AG09309 (cell line): ENCODE measurements around the gene TECPR1.
"Not testable (repeated sequence)": the region's sequence is repeated elsewhere in the genome, so short reads cannot be mapped to it uniquely, and the experiment has no call there.

Experiments used
- DNase-seq: peaks from one replicate; pipeline ENCODE4 v3.0.0-alpha.2; 2010; ENCODE audit warnings: low read depth
- H3K4me3 ChIP-seq: 2 replicates; pipeline ENCODE4 v1.5.1; 2011; ENCODE audit warnings: mild to moderate bottlenecking, low read depth, low read length, moderate library complexity; ENCODE audit not compliant: control insufficient read depth
- TF ChIP-seq, protein P1 (sequence below): IDR thresholded peaks from 2 replicates; pipeline ENCODE4 v1.5.1; 2011; ENCODE audit warnings: mild to moderate bottlenecking, low read depth, low read length, inconsistent platforms; ENCODE audit not compliant: insufficient read depth, control insufficient read depth; ENCODE audit errors: missing control alignments

The TECPR1 gene

DNA sequence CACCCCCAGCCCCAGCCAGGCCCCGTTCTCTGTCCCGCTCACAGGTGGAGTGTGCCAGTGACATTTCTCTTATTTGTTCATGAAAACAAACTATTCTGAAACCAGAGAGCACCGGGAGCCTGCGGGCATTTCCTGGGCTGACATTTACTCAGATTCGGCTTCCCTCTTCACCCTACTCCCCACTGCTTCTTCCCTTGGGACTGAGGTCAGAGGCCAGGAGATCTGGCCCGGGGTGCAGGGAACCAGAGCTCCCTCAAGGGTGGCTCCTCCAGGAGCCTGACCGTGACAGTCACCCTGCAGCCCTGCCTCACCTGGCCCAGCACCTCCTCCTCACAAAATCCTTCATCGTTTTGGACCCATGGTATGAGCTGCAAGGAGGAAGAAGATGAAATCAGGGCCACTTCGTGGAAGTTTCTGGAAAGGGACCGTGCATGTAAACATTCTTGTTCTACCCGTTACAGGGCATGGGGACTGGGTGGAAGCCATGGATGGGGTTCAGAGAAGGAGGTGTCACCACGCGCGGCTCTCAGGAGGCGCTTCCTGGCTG lies 28.6 kb downstream of the TECPR1 start:
- no peak for DNase-seq
- TF ChIP-seq, protein P1, sequence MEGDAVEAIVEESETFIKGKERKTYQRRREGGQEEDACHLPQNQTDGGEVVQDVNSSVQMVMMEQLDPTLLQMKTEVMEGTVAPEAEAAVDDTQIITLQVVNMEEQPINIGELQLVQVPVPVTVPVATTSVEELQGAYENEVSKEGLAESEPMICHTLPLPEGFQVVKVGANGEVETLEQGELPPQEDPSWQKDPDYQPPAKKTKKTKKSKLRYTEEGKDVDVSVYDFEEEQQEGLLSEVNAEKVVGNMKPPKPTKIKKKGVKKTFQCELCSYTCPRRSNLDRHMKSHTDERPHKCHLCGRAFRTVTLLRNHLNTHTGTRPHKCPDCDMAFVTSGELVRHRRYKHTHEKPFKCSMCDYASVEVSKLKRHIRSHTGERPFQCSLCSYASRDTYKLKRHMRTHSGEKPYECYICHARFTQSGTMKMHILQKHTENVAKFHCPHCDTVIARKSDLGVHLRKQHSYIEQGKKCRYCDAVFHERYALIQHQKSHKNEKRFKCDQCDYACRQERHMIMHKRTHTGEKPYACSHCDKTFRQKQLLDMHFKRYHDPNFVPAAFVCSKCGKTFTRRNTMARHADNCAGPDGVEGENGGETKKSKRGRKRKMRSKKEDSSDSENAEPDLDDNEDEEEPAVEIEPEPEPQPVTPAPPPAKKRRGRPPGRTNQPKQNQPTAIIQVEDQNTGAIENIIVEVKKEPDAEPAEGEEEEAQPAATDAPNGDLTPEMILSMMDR: no peak
- H3K4me3 ChIP-seq: no peak overlapping the region

GRCh38 chr7:98222533-98223195 lies 29.4 kb downstream of the TECPR1 start:
- TF ChIP-seq, protein P1: no peak
- DNase-seq: no peak
- no peak overlapping the region for H3K4me3 ChIP-seq

- no peak for DNase-seq
- no peak overlapping the region for H3K4me3 ChIP-seq
- TF ChIP-seq, protein P1: no peak
These were observed 30.2 kb downstream of the TECPR1 start for GRCh38 chr7:98221611-98222532.

- DNase-seq, H3K4me3 ChIP-seq: not testable (repeated sequence)
These were observed 32.6 kb downstream of the TECPR1 start for GRCh38 chr7:98219382-98219781.

- TF ChIP-seq, protein P1: no peak
- no peak overlapping the region for H3K4me3 ChIP-seq
- DNase-seq: no peak
These were observed 34.1 kb downstream of the TECPR1 start for GRCh38 chr7:98217623-98218582.

DNA sequence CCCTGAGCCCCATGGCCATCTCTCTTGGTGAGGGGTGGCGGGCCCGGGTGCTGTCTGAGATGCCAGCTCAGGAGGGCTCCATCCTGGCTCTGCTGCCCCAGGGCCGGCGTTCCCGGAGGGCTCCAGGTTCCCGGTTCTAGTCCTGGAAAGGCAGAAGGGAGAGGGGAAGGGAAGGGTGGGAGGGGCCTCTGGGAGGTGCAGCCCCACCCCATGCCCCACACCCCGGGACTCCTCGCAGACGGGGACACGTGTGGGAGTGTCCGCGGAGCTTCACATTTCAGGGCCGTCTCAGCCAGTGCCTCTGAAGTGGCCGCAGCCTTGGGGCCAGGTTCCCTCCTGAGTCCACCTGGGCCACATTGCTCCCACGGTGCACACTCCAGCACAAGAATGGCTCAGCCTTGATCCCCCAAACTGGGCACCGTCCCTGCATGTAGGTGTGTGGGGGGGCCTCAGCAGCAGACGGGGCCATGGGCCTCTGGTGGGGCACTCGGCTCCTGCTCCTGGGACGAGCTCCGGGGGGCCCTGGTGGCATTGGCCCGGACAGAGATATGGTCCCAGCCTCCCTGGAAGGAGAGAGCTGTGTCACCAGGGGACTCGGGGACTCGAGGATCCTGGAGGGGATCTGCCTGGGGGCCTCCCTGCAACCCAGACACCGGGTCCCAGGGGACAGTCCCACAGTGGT lies 35.0 kb downstream of the TECPR1 start:
- DNase-seq: no peak
- TF ChIP-seq, protein P1: no peak
- no peak overlapping the region for H3K4me3 ChIP-seq
